GM10266 (cell line): ENCODE results near the gene PTPRG.

Experiments used
- DNase-seq: peaks from one replicate; pipeline ENCODE4 v3.0.0; 2012; ENCODE audit errors: extremely low spot score
- CTCF ChIP-seq: IDR thresholded peaks from 2 replicates; pipeline ENCODE4 v1.5.1; 2012; ENCODE audit warnings: mild to moderate bottlenecking, low read depth; ENCODE audit not compliant: control insufficient read depth, insufficient read depth; ENCODE audit errors: missing control alignments

Gene PTPRG

GRCh38 chr3:62248734-62249483, 687.5 kb downstream of the PTPRG start:
- no peak for DNase-seq
- TF ChIP-seq CTCF, result no peak

- DNase-seq, result no peak
- no peak for TF ChIP-seq CTCF
Observed at GRCh38 chr3:62249484-62249776, 688.1 kb downstream of the PTPRG start.

- no peak for TF ChIP-seq CTCF
- DNase-seq, result no peak
Observed at GRCh38 chr3:62249855-62250543, 688.6 kb downstream of the PTPRG start.

GRCh38 chr3:62252438-62253157, 691.2 kb downstream of the PTPRG start:
- no peak for DNase-seq
- TF ChIP-seq CTCF, result no peak

GRCh38 chr3:62253971-62254370, 692.6 kb downstream of the PTPRG start:
- DNase-seq, result no peak
- TF ChIP-seq CTCF, result no peak

- TF ChIP-seq CTCF, result no peak
- DNase-seq, result no peak
Observed at GRCh38 chr3:62255758-62256157, 694.4 kb downstream of the PTPRG start.

GRCh38 chr3:62259924-62260323, 698.6 kb downstream of the PTPRG start:
- no peak for DNase-seq
- TF ChIP-seq CTCF, result no peak
